ENCODE data around the gene SRRM3.

DNA sequence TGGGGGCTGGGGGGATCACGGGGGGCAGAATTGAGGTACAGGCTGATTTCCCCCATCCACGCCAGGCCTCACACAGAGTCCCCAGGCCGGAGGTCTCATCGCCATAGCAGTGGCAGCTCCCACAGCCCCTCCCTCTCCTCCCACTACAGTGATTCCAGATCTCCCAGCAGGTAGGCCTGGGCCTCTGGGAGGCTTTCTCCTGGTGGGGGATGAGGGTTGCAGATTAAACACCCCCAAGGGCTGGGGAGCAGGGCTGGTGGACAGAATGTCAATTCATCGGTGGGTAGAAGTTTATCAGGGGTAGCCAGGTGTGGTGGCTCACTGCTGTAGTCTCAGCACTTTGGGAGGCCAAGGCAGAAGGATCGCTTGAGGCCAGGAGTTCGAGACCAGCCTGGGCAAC lies 63.6 kb downstream of the SRRM3 start:
- TF ChIP-seq, protein P1, sequence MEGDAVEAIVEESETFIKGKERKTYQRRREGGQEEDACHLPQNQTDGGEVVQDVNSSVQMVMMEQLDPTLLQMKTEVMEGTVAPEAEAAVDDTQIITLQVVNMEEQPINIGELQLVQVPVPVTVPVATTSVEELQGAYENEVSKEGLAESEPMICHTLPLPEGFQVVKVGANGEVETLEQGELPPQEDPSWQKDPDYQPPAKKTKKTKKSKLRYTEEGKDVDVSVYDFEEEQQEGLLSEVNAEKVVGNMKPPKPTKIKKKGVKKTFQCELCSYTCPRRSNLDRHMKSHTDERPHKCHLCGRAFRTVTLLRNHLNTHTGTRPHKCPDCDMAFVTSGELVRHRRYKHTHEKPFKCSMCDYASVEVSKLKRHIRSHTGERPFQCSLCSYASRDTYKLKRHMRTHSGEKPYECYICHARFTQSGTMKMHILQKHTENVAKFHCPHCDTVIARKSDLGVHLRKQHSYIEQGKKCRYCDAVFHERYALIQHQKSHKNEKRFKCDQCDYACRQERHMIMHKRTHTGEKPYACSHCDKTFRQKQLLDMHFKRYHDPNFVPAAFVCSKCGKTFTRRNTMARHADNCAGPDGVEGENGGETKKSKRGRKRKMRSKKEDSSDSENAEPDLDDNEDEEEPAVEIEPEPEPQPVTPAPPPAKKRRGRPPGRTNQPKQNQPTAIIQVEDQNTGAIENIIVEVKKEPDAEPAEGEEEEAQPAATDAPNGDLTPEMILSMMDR (conservative IDR thresholded peaks at IDR 0.05; ENCODE audit: low read length): no peak
- no peak for TF ChIP-seq EZH2phosphoT487 (IDR thresholded peaks at IDR 0.05; ENCODE audit: borderline replicate concordance, low read depth, low read length)
